HG02678 (cell line): ENCODE measurements around the gene EHD1.

Experiments
- ATAC-seq: cut with Tn5 transposase; IDR thresholded peaks from one replicate; pipeline ENCODE4 v1.9.1; 2021; ENCODE audit warnings: mild to moderate bottlenecking, moderate library complexity; ENCODE audit not compliant: unreplicated experiment

Gene EHD1

GRCh38 chr11:64845129-64845775 lies 33.2 kb downstream of the EHD1 start:
- ATAC-seq = no peak

GRCh38 chr11:64844330-64845128 lies 33.9 kb downstream of the EHD1 start, which contains the start of gene CDC42BPG:
TSS of gene CDC42BPG (minus strand) at chr11:64844653. CDS start at chr11:64844569, 84 bp downstream.
- peak; percentile 35 for ATAC-seq

GRCh38 chr11:64843686-64844329 lies 34.6 kb downstream of the EHD1 start:
- no peak for ATAC-seq

GRCh38 chr11:64842851-64843685 lies 35.4 kb downstream of the EHD1 start:
- ATAC-seq = no peak

- ATAC-seq = no peak
Observed at GRCh38 chr11:64842366-64842759, 36.1 kb downstream of the EHD1 start.

GRCh38 chr11:64841592-64842365 lies 36.6 kb downstream of the EHD1 start:
- no peak for ATAC-seq

GRCh38 chr11:64839887-64840782 lies 38.3 kb downstream of the EHD1 start:
- no peak for ATAC-seq

- ATAC-seq = no peak
Observed at GRCh38 chr11:64839335-64839734, 39.1 kb downstream of the EHD1 start.

- ATAC-seq = no peak
Observed at GRCh38 chr11:64838600-64839334, 39.7 kb downstream of the EHD1 start.

GRCh38 chr11:64837887-64838351 lies 40.5 kb downstream of the EHD1 start:
- ATAC-seq = no peak

GRCh38 chr11:64836448-64837072 lies 41.9 kb downstream of the EHD1 start:
- no peak for ATAC-seq

- ATAC-seq = no peak
Observed at GRCh38 chr11:64835616-64836447, 42.6 kb downstream of the EHD1 start.

GRCh38 chr11:64834723-64835615 lies 43.5 kb downstream of the EHD1 start:
- no peak for ATAC-seq

GRCh38 chr11:64834031-64834722 lies 44.2 kb downstream of the EHD1 start:
- no peak for ATAC-seq

GRCh38 chr11:64833509-64833908 lies 44.9 kb downstream of the EHD1 start:
- no peak for ATAC-seq

- no peak for ATAC-seq
Observed at GRCh38 chr11:64833198-64833502, 45.3 kb downstream of the EHD1 start.
